PC-9 (cell line): Measurements from ENCODE around the gene RAB4A. TPM values are rescaled to one million over a fixed set of nuclear protein-coding genes. Genes with fewer than 3 reads are reported as not detected.

Experiments used
- BruUV-seq: library from RNA; stranded (reverse); fragments of 400-500 nt; replicated peaks from 2 replicates; lab custom pipeline; 2021; lab: Mats Ljungman, UMichigan
- CTCF ChIA-PET: fragments of 300-600 bp; sonication (Branson Sonifier 250); formaldehyde crosslinking; loops from one replicate; lab custom pipeline; 2022; ENCODE audit warnings: antibody characterized with exemption; lab: Charles Lee
- POLR2A ChIA-PET: fragments of 300-600 bp; sonication (Branson Sonifier 250); formaldehyde crosslinking; loops from one replicate; lab custom pipeline; 2022; ENCODE audit warnings: antibody characterized with exemption; ENCODE audit not compliant: unreplicated experiment; lab: Charles Lee
- DNase-seq, 2 experiments: peaks; one replicate each; pipeline versions ENCODE4 v3.0.0 to v3.0.0-alpha.2; 2015 to 2022; ENCODE audit warnings: mixed read lengths in 1 of 2
- H2AFZ ChIP-seq: fragments of 200-600 bp; sonication (generic); 2 replicates; pipeline ENCODE4 v1.8.1; 2017; ENCODE audit warnings: antibody characterized with exemption
- H3F3A ChIP-seq: fragments of 200-600 bp; sonication (generic); 2 replicates; pipeline ENCODE4 v1.8.1; 2017; ENCODE audit warnings: antibody characterized with exemption, mild to moderate bottlenecking, low read depth; ENCODE audit not compliant: insufficient read depth
- H3K27ac ChIP-seq: fragments of 200-600 bp; sonication (generic); 2 replicates; pipeline ENCODE4 v1.6.1; 2016; ENCODE audit warnings: mixed run types
- H3K27me3 ChIP-seq: fragments of 200-600 bp; sonication (generic); 2 replicates; pipeline ENCODE4 v1.6.1; 2016; ENCODE audit warnings: low read depth, mixed run types; ENCODE audit not compliant: insufficient read depth
- H3K36me3 ChIP-seq: fragments of 200-600 bp; sonication (generic); 2 replicates; pipeline ENCODE4 v1.6.1; 2016; ENCODE audit warnings: low read depth, mixed run types
- H3K4me1 ChIP-seq: fragments of 200-600 bp; sonication (generic); replicated peaks from 2 replicates; pipeline ENCODE4 v1.6.1; 2016; ENCODE audit warnings: mixed run types; ENCODE audit not compliant: insufficient read depth
- H3K4me2 ChIP-seq: fragments of 200-600 bp; sonication (generic); 2 replicates; pipeline ENCODE4 v1.6.1; 2017; ENCODE audit warnings: mixed run types
- H3K4me3 ChIP-seq: fragments of 200-600 bp; sonication (generic); 2 replicates; pipeline ENCODE4 v1.6.1; 2016; ENCODE audit warnings: mixed run types
- H3K79me2 ChIP-seq: fragments of 200-600 bp; sonication (generic); 2 replicates; pipeline ENCODE4 v1.6.1; 2017; ENCODE audit warnings: low read depth, mixed run types
- H3K9me2 ChIP-seq: fragments of 200-600 bp; sonication (generic); 2 replicates; pipeline ENCODE4 v1.8.1; 2017; ENCODE audit warnings: mild to moderate bottlenecking; ENCODE audit not compliant: insufficient read depth
- H3K9me3 ChIP-seq: fragments of 200-600 bp; sonication (generic); 2 replicates; pipeline ENCODE4 v1.8.1; 2016; ENCODE audit warnings: low read depth; ENCODE audit not compliant: insufficient read depth
- H4K20me1 ChIP-seq: fragments of 200-600 bp; sonication (generic); 2 replicates; pipeline ENCODE4 v1.8.1; 2017; ENCODE audit not compliant: insufficient read depth
- CTCF ChIP-seq: fragments of 200-600 bp; sonication (generic); conservative IDR thresholded peaks from 2 replicates; pipeline ENCODE4 v1.6.1; 2017; ENCODE audit warnings: mixed run types, antibody characterized with exemption, mild to moderate bottlenecking, moderate library complexity
- EZH2 ChIP-seq: fragments of 200-600 bp; sonication (generic); IDR thresholded peaks from 2 replicates; pipeline ENCODE4 v1.8.0; 2017; ENCODE audit warnings: antibody characterized with exemption, low read depth
- intact Hi-C: fragments of 100-400 bp; cut with micrococcal nuclease; formaldehyde crosslinking; loops from one replicate; pipeline ENCODE4 v1.10.0; 2022; ENCODE audit not compliant: unreplicated experiment
- total RNA-seq: library from RNA; stranded (reverse); gene quantifications from 2 replicates; pipeline ENCODE4 v1.2.3, GENCODE V29; 2021

Gene RAB4A
- total RNA-seq, 1 experiment from 2014 or later: 29.0 TPM

GRCh38 chr1:229342656-229343569 is 72.0 kb downstream of the RAB4A start, which contains the start of gene CCSAP:
Gene CCSAP (minus strand): TSS chr1:229343047. CDS start chr1:229342465, 582 bp downstream.
- intact Hi-C loops: loop anchor here (5.0 kb wide), 2 partner anchors 99 to 164 kb away; partner anchors contain the start of gene NUP133
- CTCF ChIA-PET: no interaction called here
- BruUV-seq: no TSS peak

GRCh38 chr1:229344139-229344538 is 73.2 kb downstream of the RAB4A start:
- no peak for DNase-seq
- Histone ChIP-seq H2AFZ (no peak overlapping the region), H3F3A (peaks cover 10% of the 10 kb centered on the region; the same call in 1 of the 2 replicates), H3K9me2 (no peaks in the 10 kb centered on the region), H3K27ac (no peak overlapping the region), H4K20me1 (no peaks in the 10 kb centered on the region), H3K79me2 (peaks cover 15% of the 10 kb centered on the region), H3K4me1 (peaks cover 16% of the 10 kb centered on the region; the same call in 1 of the 2 replicates), H3K4me3 (peak overlapping the region; percentile 90; the same call in 1 of the 2 replicates), H3K27me3 (peaks cover 25% of the 10 kb centered on the region; the same call in 1 of the 2 replicates), H3K4me2 (peak overlapping the region; percentile 100), H3K36me3 (no peaks in the 10 kb centered on the region), H3K9me3 (no peaks in the 10 kb centered on the region)
- TF ChIP-seq CTCF (no peak), EZH2 (no peak)
- intact Hi-C loops: loop anchor here (5.0 kb wide), 2 partner anchors 98 to 163 kb away; partner anchors contain the start of gene NUP133
- ChIA-PET CTCF (no interaction called here), POLR2A (interaction anchor here (0.6 kb wide), 1 partner anchor 211 kb away, joined by 3 read pairs; no protein-coding TSS in a partner anchor)
- BruUV-seq: no TSS peak

More at GRCh38 chr1:229342656-229343569, 72.0 kb downstream of the RAB4A start, which contains the start of gene CCSAP:
- H3K27me3 ChIP-seq: peaks cover 23% of the 10 kb centered on the region; the same call in 1 of the 2 replicates
- DNase-seq: peak in 1 of 2 experiments; percentile 43
- H3K79me2 ChIP-seq: peaks cover 15% of the 10 kb centered on the region
- no peaks in the 10 kb centered on the region for H3K36me3 ChIP-seq
- peak within 1 kb of the TSS; percentile 96 for H2AFZ ChIP-seq
- H3K4me3 ChIP-seq: peak within 1 kb of the TSS; percentile 90
- no peaks in the 10 kb centered on the region for H3K9me2 ChIP-seq
- POLR2A ChIA-PET: interaction anchor here (0.6 kb wide), 2 partner anchors 81 to 1212 kb away, joined by 3 read pairs; no protein-coding TSS in a partner anchor
- H3K27ac ChIP-seq: no peak within 1 kb of the TSS
- no peak for TF ChIP-seq EZH2
- TF ChIP-seq CTCF: no peak
- no peaks in the 10 kb centered on the region for H4K20me1 ChIP-seq
- H3K9me3 ChIP-seq: no peaks in the 10 kb centered on the region
- H3F3A ChIP-seq: peaks cover 10% of the 10 kb centered on the region; the same call in 1 of the 2 replicates
- H3K4me2 ChIP-seq: peak within 1 kb of the TSS; percentile 100
- peaks cover 16% of the 10 kb centered on the region; the same call in 1 of the 2 replicates for H3K4me1 ChIP-seq

GRCh38 chr1:229344937-229345684 is 74.2 kb downstream of the RAB4A start:
- BruUV-seq: no TSS peak
- ChIA-PET POLR2A (no interaction called here), CTCF (interaction anchor here (0.7 kb wide), 1 partner anchor 9 kb away, joined by 5 read pairs; no protein-coding TSS in a partner anchor)
- peaks cover 12% of the 10 kb centered on the region; the same call in 1 of the 2 replicates for H3K4me1 ChIP-seq
- no peak overlapping the region for H2AFZ ChIP-seq
- peaks cover 15% of the 10 kb centered on the region for H3K79me2 ChIP-seq
- no peaks in the 10 kb centered on the region for H3K36me3 ChIP-seq
- peaks cover 25% of the 10 kb centered on the region; the same call in 1 of the 2 replicates for H3K27me3 ChIP-seq
- H3K27ac ChIP-seq: no peak overlapping the region
- intact Hi-C loops: loop anchor here (5.0 kb wide), 2 partner anchors 97 to 162 kb away; partner anchors contain the start of gene NUP133
- H3K4me3 ChIP-seq: no peak overlapping the region
- H3K9me2 ChIP-seq: no peaks in the 10 kb centered on the region
- no peak overlapping the region for H3K4me2 ChIP-seq
- TF ChIP-seq CTCF (no peak), EZH2 (no peak)
- no peaks in the 10 kb centered on the region for H4K20me1 ChIP-seq
- no peak for DNase-seq
- no peaks in the 10 kb centered on the region for H3K9me3 ChIP-seq
- H3F3A ChIP-seq: peaks cover 10% of the 10 kb centered on the region; the same call in 1 of the 2 replicates
